GM12874 (cell line): ENCODE measurements around the gene DUOX1.
A peak's percentile ranks its signal among the peaks of the same experiment; 100 is the strongest.

Experiments
- TF ChIP-seq, protein P1 (sequence below): IDR thresholded peaks from 2 replicates; pipeline ENCODE4 v1.5.1; 2011; ENCODE audit warnings: low read depth, mild to moderate bottlenecking, control low read depth, low read length, moderate library complexity; ENCODE audit not compliant: insufficient read depth

Gene DUOX1

DNA sequence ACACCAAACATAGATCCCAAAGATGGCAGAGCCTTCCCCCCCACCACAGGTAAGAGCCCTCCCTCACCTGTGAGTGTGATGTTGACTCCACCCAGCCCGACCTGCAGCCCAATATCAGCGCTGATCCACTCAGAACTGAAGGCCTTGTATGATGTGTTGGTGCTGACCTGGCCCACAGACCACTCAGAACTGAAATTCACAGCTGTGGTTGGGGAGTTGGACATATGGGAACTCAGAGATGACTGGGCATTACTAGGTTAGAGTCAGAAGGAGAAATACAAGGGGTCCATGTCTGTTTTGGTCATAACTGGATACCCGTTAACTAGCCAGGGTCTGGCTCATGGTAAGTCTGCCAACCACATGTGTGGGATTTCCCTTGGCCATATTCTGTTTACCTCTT, 8.8 kb upstream of the DUOX1 start:
- TF ChIP-seq, protein P1, sequence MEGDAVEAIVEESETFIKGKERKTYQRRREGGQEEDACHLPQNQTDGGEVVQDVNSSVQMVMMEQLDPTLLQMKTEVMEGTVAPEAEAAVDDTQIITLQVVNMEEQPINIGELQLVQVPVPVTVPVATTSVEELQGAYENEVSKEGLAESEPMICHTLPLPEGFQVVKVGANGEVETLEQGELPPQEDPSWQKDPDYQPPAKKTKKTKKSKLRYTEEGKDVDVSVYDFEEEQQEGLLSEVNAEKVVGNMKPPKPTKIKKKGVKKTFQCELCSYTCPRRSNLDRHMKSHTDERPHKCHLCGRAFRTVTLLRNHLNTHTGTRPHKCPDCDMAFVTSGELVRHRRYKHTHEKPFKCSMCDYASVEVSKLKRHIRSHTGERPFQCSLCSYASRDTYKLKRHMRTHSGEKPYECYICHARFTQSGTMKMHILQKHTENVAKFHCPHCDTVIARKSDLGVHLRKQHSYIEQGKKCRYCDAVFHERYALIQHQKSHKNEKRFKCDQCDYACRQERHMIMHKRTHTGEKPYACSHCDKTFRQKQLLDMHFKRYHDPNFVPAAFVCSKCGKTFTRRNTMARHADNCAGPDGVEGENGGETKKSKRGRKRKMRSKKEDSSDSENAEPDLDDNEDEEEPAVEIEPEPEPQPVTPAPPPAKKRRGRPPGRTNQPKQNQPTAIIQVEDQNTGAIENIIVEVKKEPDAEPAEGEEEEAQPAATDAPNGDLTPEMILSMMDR = no peak

DNA sequence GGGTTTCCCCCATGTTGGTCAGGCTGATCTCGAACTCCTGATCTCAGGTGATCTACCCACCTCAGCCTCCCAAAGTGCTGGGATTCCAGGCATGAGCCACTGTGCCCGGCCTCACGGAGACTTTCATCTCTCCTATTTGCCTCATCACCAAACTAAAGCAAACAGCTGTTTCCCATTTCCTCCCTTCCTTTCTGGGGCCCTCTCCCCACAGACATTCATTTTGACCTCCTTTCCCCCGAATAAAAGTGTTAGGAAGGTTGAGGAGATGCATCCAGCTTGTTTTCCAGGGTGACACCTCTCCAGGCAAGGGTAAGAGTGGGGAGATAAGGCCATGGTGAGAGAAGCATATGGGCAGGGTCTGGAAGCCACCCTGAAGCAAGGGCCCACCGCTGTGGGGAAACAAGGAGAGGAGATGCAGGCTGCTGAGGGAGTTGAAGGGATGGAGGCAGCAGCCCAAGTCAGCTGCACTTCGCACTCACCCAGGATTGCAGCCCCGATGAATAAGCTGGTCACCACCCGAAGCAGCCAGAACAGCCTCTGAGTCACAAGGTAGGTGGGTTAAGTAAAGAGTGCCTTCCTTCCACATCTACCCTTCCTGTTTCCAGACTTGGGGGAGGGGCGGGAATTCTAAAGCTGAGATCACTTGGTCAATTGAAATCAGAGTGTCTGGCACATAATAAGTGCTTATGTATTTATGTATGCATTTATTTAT, 7.9 kb upstream of the DUOX1 start:
- TF ChIP-seq, protein P1 = no peak

DNA sequence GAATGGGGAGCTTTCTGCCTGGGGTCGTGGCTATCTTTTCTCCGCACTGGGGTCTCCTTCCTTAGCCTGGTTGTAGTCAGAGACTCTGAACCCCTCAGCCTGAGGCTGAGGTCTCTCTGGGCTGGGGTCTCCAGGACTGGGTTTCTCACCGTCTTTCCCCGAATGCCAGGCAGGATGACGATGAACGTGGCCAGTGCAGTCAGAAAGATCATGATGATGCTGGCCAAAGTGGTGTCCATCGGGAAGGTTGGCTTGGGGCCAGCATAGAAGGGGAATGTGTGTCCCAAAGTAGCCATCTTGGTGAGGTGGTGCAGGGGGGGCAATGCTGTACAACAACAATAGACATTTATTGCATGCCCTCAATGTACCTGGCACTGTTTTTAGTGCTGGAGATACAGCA, 7.1 kb upstream of the DUOX1 start:
- TF ChIP-seq, protein P1 = no peak

DNA sequence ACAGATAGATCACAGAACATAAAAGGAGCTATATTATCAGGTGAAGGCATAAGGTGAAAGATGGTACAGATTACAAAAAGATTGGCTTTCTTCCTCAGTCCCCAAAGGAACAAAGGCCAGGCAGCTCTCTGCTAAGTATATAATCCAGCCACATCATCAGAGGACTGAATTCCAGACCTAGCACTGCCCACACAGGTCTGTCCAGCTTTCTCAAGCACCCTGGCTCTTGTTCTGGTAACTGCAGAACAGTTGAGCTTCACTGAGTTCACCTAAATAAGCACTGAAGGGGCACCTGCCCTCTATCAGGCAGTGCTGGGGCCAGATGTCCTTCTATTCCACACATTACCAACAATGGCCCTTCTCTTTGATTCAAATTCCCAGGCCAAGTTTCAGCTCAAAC, 6.4 kb upstream of the DUOX1 start:
- TF ChIP-seq, protein P1 = no peak

DNA sequence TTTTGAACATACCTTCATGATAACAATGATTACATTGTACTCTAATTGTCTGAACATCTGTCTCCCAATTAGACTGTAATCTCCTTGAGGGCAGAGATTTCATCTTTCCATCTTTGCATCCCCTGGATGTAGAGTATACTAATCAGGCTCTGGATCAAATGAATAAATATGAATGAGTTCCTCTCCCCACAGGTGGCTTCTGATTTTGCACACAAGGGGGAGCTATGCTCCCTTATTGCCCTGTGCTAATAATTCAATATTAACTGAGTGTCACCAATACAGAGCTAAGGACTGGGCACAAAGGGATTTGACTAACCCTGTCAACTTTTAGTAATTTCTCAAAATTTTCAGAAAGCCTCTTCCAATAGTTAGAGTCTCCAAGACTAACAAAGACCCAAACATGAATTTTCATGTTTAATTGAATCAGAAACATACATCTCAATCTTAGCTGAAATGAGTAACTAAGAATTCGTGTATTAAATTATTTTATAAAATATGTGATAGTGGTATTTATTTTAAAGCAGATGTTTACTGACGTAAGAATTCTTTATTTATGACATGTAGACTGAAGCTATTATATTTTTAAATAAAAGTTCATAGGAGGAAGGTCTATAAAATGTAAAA, 3.1 kb upstream of the DUOX1 start:
- TF ChIP-seq, protein P1 = peak; percentile 53; the same call in 1 of the 2 replicates

DNA sequence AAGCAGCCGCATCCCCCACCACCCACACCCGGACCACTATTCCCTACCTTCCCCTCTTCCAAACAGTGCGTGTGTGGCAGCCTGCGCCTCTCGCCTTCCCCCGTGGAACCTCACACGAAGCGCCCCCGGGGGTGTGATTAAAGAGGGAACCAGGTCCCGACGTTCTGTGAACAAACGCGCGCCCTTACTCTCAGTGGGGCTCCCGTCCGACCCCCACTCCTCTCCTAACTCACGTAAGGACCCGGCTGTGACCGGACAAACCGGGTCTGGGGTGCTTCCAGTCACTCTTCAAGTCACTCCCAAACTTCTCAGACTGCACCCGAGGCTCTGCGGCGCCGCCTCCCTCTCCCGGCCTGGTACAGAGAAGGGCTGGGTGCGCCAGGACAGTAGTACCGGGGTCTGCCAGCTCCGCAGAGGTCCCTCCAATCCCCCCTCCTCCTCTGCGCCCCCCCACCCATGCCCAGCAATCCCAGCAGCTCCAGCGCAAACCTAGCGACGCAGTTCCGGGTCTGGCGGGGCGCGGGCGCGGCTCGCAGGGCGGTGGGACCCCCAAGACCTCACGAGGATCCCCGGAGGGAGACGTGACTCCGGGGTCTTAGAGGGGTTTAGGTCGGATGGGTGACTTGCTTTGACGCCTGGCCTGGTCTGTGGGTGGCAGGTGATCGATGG, 689 bp upstream of the DUOX1 start:
- TF ChIP-seq, protein P1 = no peak

DNA sequence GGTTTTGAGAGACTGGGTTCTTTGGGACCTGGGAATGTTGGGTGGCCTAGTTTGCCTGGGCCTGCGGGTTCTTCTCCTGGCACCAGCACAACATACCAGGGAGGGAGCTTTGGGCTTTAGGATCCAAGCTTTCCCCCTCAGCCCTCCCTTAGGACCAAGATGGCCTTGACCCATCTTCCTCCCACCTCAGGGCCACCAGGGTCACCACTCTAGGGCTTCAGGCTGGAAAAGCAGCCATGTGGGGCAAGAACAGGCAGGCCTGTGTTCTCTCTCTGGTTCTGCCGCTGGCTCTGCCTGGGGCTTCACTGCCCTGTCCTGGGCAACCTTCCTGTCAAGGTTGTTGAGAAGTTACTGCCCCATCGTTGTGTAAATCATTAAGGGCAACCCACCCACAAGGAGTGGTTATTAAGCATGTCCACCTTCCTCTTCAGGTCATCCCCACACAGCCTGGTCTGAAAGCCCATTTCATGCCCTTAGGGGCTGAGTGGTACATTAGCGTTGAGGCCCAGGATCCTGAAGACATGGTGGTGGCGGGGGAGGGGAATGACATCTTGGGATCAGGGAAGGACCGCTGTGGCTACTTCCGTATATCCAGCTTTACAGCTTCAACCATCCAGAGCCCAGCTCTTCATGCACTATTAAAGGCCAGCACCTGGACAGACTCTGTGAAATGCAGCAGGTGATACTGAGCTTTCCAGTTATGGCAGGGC, 652 bp downstream of the DUOX1 start:
- TF ChIP-seq, protein P1 = no peak
